GM23338 (cell line): ENCODE measurements around the gene FGFRL1. TPM values are rescaled to one million over a fixed set of nuclear protein-coding genes. Genes with fewer than 3 reads are reported as not detected.

Source experiments
- ATAC-seq: fragments of 200-7000 bp; cut with Tn5 transposase; 3 replicates; pipeline ENCODE4 v1.9.1; 2020
- DNase-seq: peaks from one replicate; pipeline ENCODE4 v3.0.0-alpha.2; 2015; ENCODE audit warnings: low spot score
- H2AFZ ChIP-seq: fragments of 200-600 bp; sonication (generic); 2 replicates; pipeline ENCODE4 v1.8.0; 2016; ENCODE audit warnings: antibody characterized with exemption, mild to moderate bottlenecking, moderate library complexity
- H3F3A ChIP-seq: fragments of 200-600 bp; sonication (generic); replicated peaks from 2 replicates; pipeline ENCODE4 v1.8.0; 2017; ENCODE audit warnings: antibody characterized with exemption, mixed run types, low read depth
- H3K27ac ChIP-seq: fragments of 200-600 bp; sonication (generic); 2 replicates; pipeline ENCODE4 v1.6.1; 2016; ENCODE audit warnings: low read depth
- H3K27me3 ChIP-seq: fragments of 200-600 bp; sonication (generic); 2 replicates; pipeline ENCODE4 v1.8.0; 2016; ENCODE audit warnings: mild to moderate bottlenecking, mixed run types, moderate library complexity; ENCODE audit not compliant: insufficient read depth
- H3K36me3 ChIP-seq: fragments of 200-600 bp; sonication (generic); 2 replicates; pipeline ENCODE4 v1.8.0; 2016; ENCODE audit warnings: mild to moderate bottlenecking; ENCODE audit not compliant: insufficient read depth
- H3K4me1 ChIP-seq: fragments of 200-600 bp; sonication (generic); 2 replicates; pipeline ENCODE4 v1.8.0; 2016; ENCODE audit warnings: mild to moderate bottlenecking, moderate library complexity; ENCODE audit not compliant: insufficient read depth
- H3K4me2 ChIP-seq: fragments of 200-600 bp; sonication (generic); 2 replicates; pipeline ENCODE4 v1.7.1; 2017; ENCODE audit warnings: mixed run types
- H3K4me3 ChIP-seq: fragments of 200-600 bp; sonication (generic); 2 replicates; pipeline ENCODE4 v1.6.1; 2016; ENCODE audit warnings: mixed run types
- H3K79me2 ChIP-seq: fragments of 200-600 bp; sonication (generic); replicated peaks from 2 replicates; pipeline ENCODE4 v1.8.0; 2017; ENCODE audit warnings: mild to moderate bottlenecking; ENCODE audit not compliant: insufficient read depth
- H3K9me2 ChIP-seq: fragments of 200-600 bp; sonication (generic); 2 replicates; pipeline ENCODE4 v1.8.0; 2017; ENCODE audit not compliant: insufficient read depth
- H4K20me1 ChIP-seq: fragments of 200-600 bp; sonication (generic); replicated peaks from 2 replicates; pipeline ENCODE4 v1.8.0; 2017; ENCODE audit warnings: mild to moderate bottlenecking; ENCODE audit not compliant: insufficient read depth
- H3K27ac Mint-ChIP-seq: 2 replicates; pipeline ENCODE4 v1.8.0; 2020; ENCODE audit warnings: inconsistent platforms, mild to moderate bottlenecking, moderate library complexity, mixed read lengths
- H3K27me3 Mint-ChIP-seq: 3 replicates; pipeline ENCODE4 v1.8.0; 2022; ENCODE audit warnings: low read depth, mild to moderate bottlenecking, moderate library complexity, mixed read lengths, inconsistent platforms; ENCODE audit not compliant: insufficient read depth, poor library complexity
- H3K36me3 Mint-ChIP-seq: 3 replicates; pipeline ENCODE4 v1.8.0; 2021; ENCODE audit warnings: low read depth, mild to moderate bottlenecking, inconsistent platforms, moderate library complexity, mixed read lengths
- H3K4me1 Mint-ChIP-seq: 3 replicates; pipeline ENCODE4 v1.8.0; 2020; ENCODE audit warnings: mild to moderate bottlenecking, inconsistent platforms, mixed read lengths
- H3K4me3 Mint-ChIP-seq: 3 replicates; pipeline ENCODE4 v1.8.0; 2021; ENCODE audit warnings: moderate library complexity, mild to moderate bottlenecking, inconsistent platforms, mixed read lengths
- H3K9me3 Mint-ChIP-seq: 3 replicates; pipeline ENCODE4 v1.8.0; 2020; ENCODE audit warnings: moderate library complexity, mild to moderate bottlenecking, inconsistent platforms, mixed read lengths
- CREB1 ChIP-seq: fragments of 250-450 bp; sonication (Bioruptor Pico); IDR thresholded peaks from 2 replicates; pipeline ENCODE4 v1.5.0; 2020; ENCODE audit warnings: low read depth, mild to moderate bottlenecking, moderate library complexity
- CTCF ChIP-seq, 2 experiments: fragments of 200-600 bp in 1 of 2; sonication (generic) in 1 of 2; conservative IDR thresholded peaks; 2 replicates each; pipeline versions ENCODE4 v1.5.1 to v1.6.1; 2016 to 2017; ENCODE audit warnings: antibody characterized with exemption in 2 of 2, low read depth in 2 of 2, mild to moderate bottlenecking in 2 of 2, moderate library complexity in 1 of 2
- EZH2 ChIP-seq: fragments of 200-600 bp; sonication (generic); IDR thresholded peaks from one replicate; pipeline ENCODE4 v1.8.0; 2017; ENCODE audit warnings: antibody characterized with exemption, mild to moderate bottlenecking, low read depth; ENCODE audit not compliant: unreplicated experiment
- EZH2phosphoT487 ChIP-seq: fragments of 200-600 bp; sonication (generic); IDR thresholded peaks from one replicate; pipeline ENCODE4 v1.8.1; 2018; ENCODE audit warnings: antibody characterized with exemption; ENCODE audit not compliant: unreplicated experiment
- JUNB ChIP-seq: IDR thresholded peaks from one replicate; pipeline ENCODE4 v1.6.1; 2016; ENCODE audit warnings: antibody characterized with exemption; ENCODE audit not compliant: unreplicated experiment
- NANOG ChIP-seq: IDR thresholded peaks from 2 replicates; pipeline ENCODE4 v1.6.1; 2016; ENCODE audit warnings: antibody characterized with exemption, borderline replicate concordance
- POLR2AphosphoS5 ChIP-seq: IDR thresholded peaks from 2 replicates; pipeline ENCODE4 v1.6.1; 2016; ENCODE audit warnings: antibody characterized with exemption, low read depth
- REST ChIP-seq: IDR thresholded peaks from one replicate; pipeline ENCODE4 v1.6.1; 2018; ENCODE audit warnings: antibody characterized with exemption; ENCODE audit not compliant: unreplicated experiment
- ZNF114 ChIP-seq: fragments of 250-450 bp; sonication (Bioruptor Pico); IDR thresholded peaks from 2 replicates; pipeline ENCODE4 v1.5.0; 2020; ENCODE audit warnings: mild to moderate bottlenecking, moderate library complexity
- ZNF331 ChIP-seq: fragments of 250-450 bp; sonication (Bioruptor Pico); IDR thresholded peaks from 2 replicates; pipeline ENCODE4 v1.5.0; 2020; ENCODE audit warnings: low read depth, mild to moderate bottlenecking, moderate library complexity
- ZNF462 ChIP-seq: fragments of 250-450 bp; sonication (Bioruptor Pico); IDR thresholded peaks from 2 replicates; pipeline ENCODE4 v1.5.0; 2020; ENCODE audit warnings: mild to moderate bottlenecking, moderate library complexity
- polyA plus RNA-seq: library from polyadenylated mRNA; unstranded; fragments of >200 nt; fragmentation: Nextera tagmentation; extraction: Ambion mirVana; gene quantifications from 2 replicates; pipeline ENCODE4 v1.2.1, GENCODE V29; 2016
- total RNA-seq: library from RNA; depleted of rRNA; stranded (reverse); fragments of >200 nt; shearing (Covaris generic); gene quantifications from 2 replicates; pipeline ENCODE4 v1.2.3, GENCODE V29; 2014

Gene FGFRL1
- total and polyA plus RNA-seq, 2 experiments from 2014 or later, result 7.0 to 35.8 TPM

DNA sequence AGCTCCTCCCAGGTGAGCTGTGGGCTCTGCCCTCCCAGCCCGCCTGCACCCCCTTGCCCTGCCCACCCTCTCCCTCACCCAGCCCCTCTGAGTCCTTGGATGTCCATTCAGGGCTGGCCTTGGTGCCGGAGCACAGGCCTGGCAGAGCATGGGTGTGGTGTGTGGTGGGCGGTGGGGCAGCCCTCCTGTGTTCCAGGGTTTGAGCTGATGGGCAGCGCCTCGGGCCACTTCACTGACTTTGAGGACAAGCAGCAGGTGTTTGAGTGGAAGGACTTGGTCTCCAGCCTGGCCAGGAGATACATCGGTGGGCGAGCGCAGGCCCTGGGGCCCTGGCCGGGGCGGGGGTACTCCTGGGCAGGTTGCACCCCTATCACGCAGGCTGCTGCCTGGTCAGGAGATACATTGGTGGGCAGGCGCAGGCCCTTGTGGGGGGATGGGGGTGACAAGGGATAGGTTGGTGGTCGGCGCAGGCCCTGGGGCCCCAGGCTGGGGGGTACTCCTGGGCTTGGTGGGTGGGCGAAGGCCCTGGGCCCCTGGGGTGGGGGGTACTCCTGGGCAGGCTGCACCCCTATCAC lies 10.7 kb upstream of the FGFRL1 start (continued):
- TF ChIP-seq ZNF462 (CRISPR knock-in tag) (no peak), POLR2AphosphoS5 (no peak), ZNF331 (CRISPR knock-in tag) (no peak), ZNF114 (CRISPR knock-in tag) (no peak), JUNB (no peak), NANOG (no peak)

DNA sequence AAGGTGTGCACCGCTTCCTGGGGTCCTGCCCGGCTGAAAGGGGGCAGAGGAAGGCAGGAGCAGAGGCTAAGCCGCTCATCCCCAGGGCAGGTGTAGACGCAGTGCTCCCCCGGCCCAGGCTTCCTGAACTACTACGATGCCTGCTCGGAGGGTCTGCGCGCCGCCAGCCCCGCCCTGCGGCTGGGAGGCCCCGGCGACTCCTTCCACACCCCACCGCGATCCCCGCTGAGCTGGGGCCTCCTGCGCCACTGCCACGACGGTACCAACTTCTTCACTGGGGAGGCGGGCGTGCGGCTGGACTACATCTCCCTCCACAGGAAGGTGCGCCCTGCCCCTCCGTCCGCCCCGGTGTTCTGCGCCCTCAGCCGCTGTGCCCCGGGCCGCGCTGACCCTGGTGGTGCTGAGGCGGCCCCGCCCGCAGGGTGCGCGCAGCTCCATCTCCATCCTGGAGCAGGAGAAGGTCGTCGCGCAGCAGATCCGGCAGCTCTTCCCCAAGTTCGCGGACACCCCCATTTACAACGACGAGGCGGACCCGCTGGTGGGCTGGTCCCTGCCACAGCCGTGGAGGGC lies 9.8 kb upstream of the FGFRL1 start:
- H3K36me3 Mint-ChIP-seq, result no peaks in the 10 kb centered on the region
- H3K4me3 Mint-ChIP-seq, result peak overlapping the region; percentile 32; the same call in 1 of the 3 replicates
- Histone ChIP-seq H3K27ac (no peak overlapping the region), H3K36me3 (no peaks in the 10 kb centered on the region), H3F3A (no peaks in the 10 kb centered on the region), H3K4me1 (no peaks in the 10 kb centered on the region; the same call in 1 of the 2 replicates), H4K20me1 (no peaks in the 10 kb centered on the region; the same call in 1 of the 2 replicates), H3K4me2 (peak overlapping the region; percentile 80), H3K79me2 (no peaks in the 10 kb centered on the region), H3K9me2 (no peaks in the 10 kb centered on the region), H2AFZ (peak overlapping the region; percentile 76; the same call in 1 of the 2 replicates), H3K27me3 (peaks cover 95% of the 10 kb centered on the region), H3K4me3 (peak overlapping the region; percentile 57)
- H3K9me3 Mint-ChIP-seq, result peaks cover 2% of the 10 kb centered on the region; the same call in 2 of the 3 replicates
- ATAC-seq (peak; percentile 40), DNase-seq (peak; percentile 50)
- H3K27ac Mint-ChIP-seq, result no peak overlapping the region
- H3K27me3 Mint-ChIP-seq, result peaks cover 71% of the 10 kb centered on the region
- H3K4me1 Mint-ChIP-seq, result peaks cover 4% of the 10 kb centered on the region; the same call in 2 of the 3 replicates
- no peak for TF ChIP-seq EZH2phosphoT487
- no peak for TF ChIP-seq NANOG
- TF ChIP-seq CTCF (conservative IDR thresholded peaks at IDR 0.05; ENCODE audit: low read depth in 2 of 2), result no peak
- no peak for TF ChIP-seq POLR2AphosphoS5
- no peak for TF ChIP-seq CREB1
- no peak for TF ChIP-seq ZNF331 (CRISPR knock-in tag)
- no peak for TF ChIP-seq ZNF114 (CRISPR knock-in tag)
- no peak for TF ChIP-seq EZH2
- no peak for TF ChIP-seq REST
